22Rv1 (cell line): ENCODE measurements around the gene IPCEF1.

Experiments
- ZFX ChIP-seq: fragments of 450-650 bp; IDR thresholded peaks from 2 replicates; pipeline ENCODE4 v1.6.1; 2017; ENCODE audit warnings: antibody characterized with exemption, borderline replicate concordance
- TF ChIP-seq, protein P1 (sequence below): fragments of 450-650 bp; IDR thresholded peaks from 2 replicates; pipeline ENCODE4 v1.5.1; 2017; ENCODE audit warnings: mild to moderate bottlenecking

DNA sequence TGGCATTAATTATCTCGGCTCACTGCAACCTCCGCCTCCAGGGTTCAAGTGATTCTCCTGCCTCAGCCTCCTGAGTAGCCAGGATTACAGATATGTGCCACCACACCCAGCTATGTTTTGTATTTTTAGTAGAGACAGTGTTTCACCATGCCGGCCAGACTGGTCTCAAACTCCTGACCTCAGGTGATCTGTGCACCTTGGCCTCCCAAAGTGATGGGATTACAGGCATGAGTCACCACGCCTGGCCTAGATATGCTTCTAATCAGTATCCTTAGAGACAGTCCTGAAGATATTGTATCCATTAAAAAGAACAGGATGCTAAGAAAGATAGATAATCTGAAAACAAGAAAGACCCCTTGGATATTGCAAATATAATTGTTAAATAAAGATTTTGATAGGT, 3.1 kb upstream of the IPCEF1 start:
- TF ChIP-seq, protein P1, sequence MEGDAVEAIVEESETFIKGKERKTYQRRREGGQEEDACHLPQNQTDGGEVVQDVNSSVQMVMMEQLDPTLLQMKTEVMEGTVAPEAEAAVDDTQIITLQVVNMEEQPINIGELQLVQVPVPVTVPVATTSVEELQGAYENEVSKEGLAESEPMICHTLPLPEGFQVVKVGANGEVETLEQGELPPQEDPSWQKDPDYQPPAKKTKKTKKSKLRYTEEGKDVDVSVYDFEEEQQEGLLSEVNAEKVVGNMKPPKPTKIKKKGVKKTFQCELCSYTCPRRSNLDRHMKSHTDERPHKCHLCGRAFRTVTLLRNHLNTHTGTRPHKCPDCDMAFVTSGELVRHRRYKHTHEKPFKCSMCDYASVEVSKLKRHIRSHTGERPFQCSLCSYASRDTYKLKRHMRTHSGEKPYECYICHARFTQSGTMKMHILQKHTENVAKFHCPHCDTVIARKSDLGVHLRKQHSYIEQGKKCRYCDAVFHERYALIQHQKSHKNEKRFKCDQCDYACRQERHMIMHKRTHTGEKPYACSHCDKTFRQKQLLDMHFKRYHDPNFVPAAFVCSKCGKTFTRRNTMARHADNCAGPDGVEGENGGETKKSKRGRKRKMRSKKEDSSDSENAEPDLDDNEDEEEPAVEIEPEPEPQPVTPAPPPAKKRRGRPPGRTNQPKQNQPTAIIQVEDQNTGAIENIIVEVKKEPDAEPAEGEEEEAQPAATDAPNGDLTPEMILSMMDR: no peak
- TF ChIP-seq ZFX: no peak
